ENCODE measurements around the gene DYRK3. TPM values are rescaled to one million over a fixed set of nuclear protein-coding genes. Genes with fewer than 3 reads are reported as not detected.
"Not testable (repeated sequence)": the region's sequence is repeated elsewhere in the genome, so short reads cannot be mapped to it uniquely, and the experiment has no call there.

DYRK3 gene
- total RNA-seq, 1 donor from 2014 or later, result 17.9 TPM

DNA sequence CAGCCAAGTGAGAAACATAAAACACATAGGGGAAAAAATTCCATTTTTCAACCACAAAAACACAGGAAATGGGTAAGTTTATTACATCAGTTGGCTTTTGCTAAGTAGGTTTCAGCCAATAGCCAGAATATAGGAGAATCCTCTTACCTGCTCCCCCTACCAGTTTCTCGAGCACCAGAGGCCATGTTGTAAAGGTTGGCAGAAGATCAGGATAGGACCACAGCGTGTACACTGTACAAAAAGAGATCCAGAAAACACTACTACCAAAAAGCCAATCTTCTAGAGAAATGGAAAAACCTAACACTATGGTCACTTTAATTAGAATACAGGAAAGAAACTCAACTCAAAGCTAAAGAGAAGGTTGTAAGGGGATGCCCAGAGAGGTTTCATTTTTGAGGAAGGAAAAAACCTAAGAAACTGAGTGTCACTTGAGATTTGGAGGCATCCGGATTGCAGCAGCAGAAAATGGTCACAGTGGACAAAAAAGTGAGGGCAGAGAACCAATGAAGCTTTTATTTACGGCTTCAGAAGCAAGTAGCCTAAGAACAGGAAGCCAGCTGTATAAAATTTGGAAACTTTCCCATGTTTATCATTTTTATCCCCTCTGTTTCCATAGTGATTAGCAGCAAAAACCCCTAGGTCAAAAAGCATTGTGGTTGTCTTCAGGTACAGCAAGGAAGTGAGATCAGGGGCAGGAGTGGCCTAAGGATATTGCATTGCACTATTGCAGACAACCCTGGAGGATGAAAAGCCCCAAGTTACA lies 25.9 kb upstream of the DYRK3 start:
- intact Hi-C loops (cut with DNase I), result no loop called here
- H3K36me3 ChIP-seq, result peaks cover 25 to 39% of the 10 kb centered on the region in 2 donors
- H3K9me3 ChIP-seq, result no peaks in the 10 kb centered on the region
- no peaks in the 10 kb centered on the region for H3K27me3 ChIP-seq
- no peak for DNase-seq (ENCODE audit: low spot score in 2 of 2)
- H3K4me1 ChIP-seq, result peaks cover 3 to 11% of the 10 kb centered on the region in 2 donors
- H3K27ac ChIP-seq, result no peak overlapping the region
- TF ChIP-seq, protein P1, sequence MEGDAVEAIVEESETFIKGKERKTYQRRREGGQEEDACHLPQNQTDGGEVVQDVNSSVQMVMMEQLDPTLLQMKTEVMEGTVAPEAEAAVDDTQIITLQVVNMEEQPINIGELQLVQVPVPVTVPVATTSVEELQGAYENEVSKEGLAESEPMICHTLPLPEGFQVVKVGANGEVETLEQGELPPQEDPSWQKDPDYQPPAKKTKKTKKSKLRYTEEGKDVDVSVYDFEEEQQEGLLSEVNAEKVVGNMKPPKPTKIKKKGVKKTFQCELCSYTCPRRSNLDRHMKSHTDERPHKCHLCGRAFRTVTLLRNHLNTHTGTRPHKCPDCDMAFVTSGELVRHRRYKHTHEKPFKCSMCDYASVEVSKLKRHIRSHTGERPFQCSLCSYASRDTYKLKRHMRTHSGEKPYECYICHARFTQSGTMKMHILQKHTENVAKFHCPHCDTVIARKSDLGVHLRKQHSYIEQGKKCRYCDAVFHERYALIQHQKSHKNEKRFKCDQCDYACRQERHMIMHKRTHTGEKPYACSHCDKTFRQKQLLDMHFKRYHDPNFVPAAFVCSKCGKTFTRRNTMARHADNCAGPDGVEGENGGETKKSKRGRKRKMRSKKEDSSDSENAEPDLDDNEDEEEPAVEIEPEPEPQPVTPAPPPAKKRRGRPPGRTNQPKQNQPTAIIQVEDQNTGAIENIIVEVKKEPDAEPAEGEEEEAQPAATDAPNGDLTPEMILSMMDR (IDR thresholded peaks at IDR 0.05), result no peak
- H3K4me3 ChIP-seq, result no peak overlapping the region

DNA sequence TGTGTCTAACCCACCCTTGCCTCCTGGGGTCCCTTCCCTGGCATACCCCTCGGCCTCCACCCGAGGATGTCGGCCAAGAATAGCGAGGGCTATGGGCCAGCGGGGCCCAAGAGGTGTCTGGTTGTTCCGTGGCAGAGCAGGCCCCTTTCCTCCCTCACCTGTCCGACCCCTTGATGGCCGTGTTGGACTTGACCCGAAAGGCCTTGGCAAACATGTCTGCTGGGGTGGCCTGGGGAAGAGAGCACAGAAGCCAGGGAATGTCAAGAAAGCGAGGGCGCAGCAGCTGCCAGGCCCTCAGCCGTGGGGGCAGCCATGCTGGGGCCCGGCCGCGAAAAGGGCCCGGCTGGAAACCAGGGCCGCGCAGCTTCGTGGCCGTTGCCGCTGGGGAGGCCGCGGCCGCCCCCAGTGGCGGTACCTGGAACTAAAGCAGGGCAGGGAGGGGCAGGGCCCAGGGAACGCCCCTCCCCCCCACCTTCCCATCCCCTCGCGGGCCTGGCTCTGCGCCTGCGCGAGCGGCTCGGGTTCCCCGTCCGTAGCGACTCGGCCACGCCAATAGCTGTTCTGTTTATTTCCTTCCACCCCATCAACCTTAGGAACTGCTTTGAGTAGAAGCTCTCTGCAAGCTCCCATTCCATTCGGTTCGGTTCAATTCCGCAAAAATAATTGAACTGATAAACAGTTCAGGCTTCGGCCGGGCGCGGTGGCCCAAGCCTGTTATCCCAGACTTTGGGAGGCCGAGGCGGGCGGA lies 23.0 kb upstream of the DYRK3 start, which contains the start of gene EIF2D:
Gene EIF2D (minus strand): TSS at position 337 of the 748 bp plus-strand sequence. CDS start 123 bp downstream, at position 214.
- Histone ChIP-seq H3K4me1 (peaks cover 3 to 11% of the 10 kb centered on the region in 2 donors), H3K36me3 (peaks cover 9 to 20% of the 10 kb centered on the region in 2 donors), H3K9me3 (no peaks in the 10 kb centered on the region), H3K27me3 (no peaks in the 10 kb centered on the region), H3K4me3 (peak within 1 kb of the TSS; percentile 64 to 84), H3K27ac (peak within 1 kb of the TSS; percentile 84 to 85)
- DNase-seq (ENCODE audit: low spot score in 2 of 2), result peak; percentile 67 to 96
- TF ChIP-seq, protein P1 (IDR thresholded peaks at IDR 0.05), result peak; percentile 98 to 99 (median 99)
- intact Hi-C loops (cut with DNase I), result loop anchor here (1.0 to 5.0 kb wide), 4 partner anchors 23 to 441 kb away; partner anchors contain the start of genes DYRK3, MAPKAPK2 and PFKFB2

DNA sequence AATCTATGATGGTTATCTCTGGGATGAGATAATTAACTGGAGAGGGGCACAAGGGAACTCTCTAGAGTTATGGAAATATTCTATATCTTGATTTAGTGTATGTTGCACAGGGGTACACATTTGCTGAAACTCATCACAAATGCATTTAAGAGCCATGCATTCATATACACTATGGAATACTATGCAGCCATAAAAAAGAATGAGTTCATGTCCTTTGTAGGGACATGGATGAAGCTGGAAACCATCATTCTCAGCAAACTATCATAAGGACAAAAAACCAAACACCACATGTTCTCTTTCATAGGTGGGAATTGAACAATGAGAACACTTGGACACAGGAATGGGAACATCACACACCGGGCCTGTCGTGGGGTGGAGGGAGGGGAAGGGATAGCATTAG lies 8.9 kb upstream of the DYRK3 start:
- H3K9me3 ChIP-seq; H3K36me3 ChIP-seq; H3K27ac ChIP-seq; DNase-seq (ENCODE audit: low spot score in 2 of 2); intact Hi-C loops (cut with DNase I); H3K27me3 ChIP-seq; H3K4me3 ChIP-seq; H3K4me1 ChIP-seq: not testable (repeated sequence)

DNA sequence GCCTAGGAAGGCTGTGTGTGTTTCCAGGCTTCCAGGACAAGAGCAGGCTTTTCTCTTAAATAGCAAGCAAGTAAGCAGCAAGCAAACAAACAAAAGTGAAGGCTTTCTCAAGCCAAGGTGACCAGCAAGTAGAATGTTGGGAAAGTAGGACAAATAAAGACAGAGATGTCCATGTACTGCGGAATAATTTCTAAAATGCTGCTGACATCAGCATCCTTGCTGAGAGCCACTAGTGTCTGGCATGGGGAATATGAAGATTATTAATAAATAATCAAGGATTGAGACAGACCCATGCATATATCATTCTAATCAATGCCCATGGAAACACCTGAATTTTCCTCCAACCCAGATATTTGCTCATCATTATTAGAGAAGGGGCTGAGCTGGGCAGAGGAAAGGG lies 6.4 kb upstream of the DYRK3 start:
- TF ChIP-seq, protein P1 (IDR thresholded peaks at IDR 0.05), result no peak
- DNase-seq (ENCODE audit: low spot score in 2 of 2), result no peak
- intact Hi-C loops (cut with DNase I), result no loop called here
- peaks cover 0 to 5% of the 10 kb centered on the region in 2 donors for H3K4me1 ChIP-seq
- H3K36me3 ChIP-seq, result no peaks in the 10 kb centered on the region
- no peak overlapping the region for H3K4me3 ChIP-seq
- H3K9me3 ChIP-seq, result no peaks in the 10 kb centered on the region
- H3K27ac ChIP-seq, result no peak overlapping the region
- H3K27me3 ChIP-seq, result no peaks in the 10 kb centered on the region

DNA sequence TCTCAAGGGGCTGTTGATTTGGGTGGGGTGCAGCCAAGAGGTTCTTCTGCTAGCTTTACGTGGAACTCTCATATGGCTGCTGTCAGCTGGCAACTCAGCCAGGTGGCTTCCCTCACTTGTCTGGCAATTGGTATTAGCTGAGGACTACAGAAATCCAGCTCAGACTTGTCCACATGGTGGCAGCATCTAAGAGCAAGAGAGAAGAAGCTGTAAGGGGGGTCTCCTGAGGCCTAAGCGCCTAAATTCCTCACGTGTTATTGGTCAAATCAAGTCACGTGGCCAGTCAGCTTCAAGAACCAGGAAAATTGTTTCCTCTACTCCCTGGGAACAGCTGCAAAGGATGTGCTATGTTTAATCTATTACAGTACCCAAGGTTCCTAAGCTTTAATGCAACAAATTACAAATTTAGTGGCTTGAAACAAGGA lies 4.2 kb upstream of the DYRK3 start:
- Histone ChIP-seq H3K4me3 (no peak overlapping the region), H3K36me3 (no peaks in the 10 kb centered on the region), H3K9me3 (no peaks in the 10 kb centered on the region), H3K4me1 (peaks cover 0 to 14% of the 10 kb centered on the region in 2 donors), H3K27me3 (no peaks in the 10 kb centered on the region), H3K27ac (no peak overlapping the region)
- intact Hi-C loops (cut with DNase I), result loop anchor here (10.0 kb wide), 1 partner anchor 174 kb away; no protein-coding TSS in a partner anchor
- DNase-seq (ENCODE audit: low spot score in 2 of 2), result peak in 1 of 2 donors; percentile 64
- TF ChIP-seq, protein P1 (IDR thresholded peaks at IDR 0.05), result peak in 2 of 3 experiments; percentile 8 to 38
